ENCODE results near the gene HNRNPL.
"Not testable (repeated sequence)": the region's sequence is repeated elsewhere in the genome, so short reads cannot be mapped to it uniquely, and the experiment has no call there.

HNRNPL gene

DNA sequence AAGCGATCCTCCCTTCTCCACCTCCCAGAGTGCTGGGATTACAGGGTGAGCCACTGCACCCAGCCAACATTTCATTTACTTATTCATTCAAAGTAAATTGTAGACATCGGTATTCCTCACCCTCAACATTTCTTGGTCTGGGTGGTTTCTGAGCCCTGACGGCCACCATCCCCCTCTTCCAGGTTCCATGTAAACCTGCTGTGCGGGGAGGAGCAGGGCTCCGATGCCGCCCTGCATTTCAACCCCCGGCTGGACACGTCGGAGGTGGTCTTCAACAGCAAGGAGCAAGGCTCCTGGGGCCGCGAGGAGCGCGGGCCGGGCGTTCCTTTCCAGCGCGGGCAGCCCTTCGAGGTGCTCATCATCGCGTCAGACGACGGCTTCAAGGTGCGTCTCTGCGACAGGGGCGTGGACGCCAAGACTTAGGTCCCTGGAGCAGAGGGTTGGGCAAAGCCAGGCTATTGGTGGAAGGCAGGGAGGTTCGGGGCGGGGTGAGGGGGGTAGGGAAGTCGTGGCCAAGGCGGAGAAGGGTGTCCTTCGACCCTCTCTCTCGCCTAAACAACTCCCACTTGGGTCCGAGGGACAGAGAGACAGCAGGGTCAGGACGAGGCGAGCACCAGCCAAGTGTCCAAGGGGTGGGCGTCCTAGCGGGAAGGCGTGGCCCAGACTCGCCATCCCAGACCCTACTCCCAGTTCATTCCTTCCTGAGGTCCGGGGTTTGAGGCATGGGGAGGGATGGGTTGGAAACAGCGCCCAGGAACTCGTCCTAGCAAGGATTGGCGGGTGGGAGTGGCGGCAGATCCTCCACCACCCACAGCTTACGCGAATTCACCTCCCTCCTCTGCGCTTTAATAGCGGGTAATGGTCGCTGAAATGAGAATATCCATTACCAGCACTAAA is 59.0 kb downstream of the HNRNPL start:
- H3K27me3 ChIP-seq (ENCODE audit: control insufficient read depth, insufficient read depth, low read length); H3K9me3 ChIP-seq (ENCODE audit: control insufficient read depth, low read depth, low read length); H3K4me1 ChIP-seq (ENCODE audit: control insufficient read depth, low read depth, low read length); H3K9ac ChIP-seq (ENCODE audit: low read length); H3K27ac ChIP-seq (ENCODE audit: low read length); H3K4me3 ChIP-seq (ENCODE audit: low read length); H3K36me3 ChIP-seq (ENCODE audit: control insufficient read depth, low read depth, low read length): not testable (repeated sequence)

DNA sequence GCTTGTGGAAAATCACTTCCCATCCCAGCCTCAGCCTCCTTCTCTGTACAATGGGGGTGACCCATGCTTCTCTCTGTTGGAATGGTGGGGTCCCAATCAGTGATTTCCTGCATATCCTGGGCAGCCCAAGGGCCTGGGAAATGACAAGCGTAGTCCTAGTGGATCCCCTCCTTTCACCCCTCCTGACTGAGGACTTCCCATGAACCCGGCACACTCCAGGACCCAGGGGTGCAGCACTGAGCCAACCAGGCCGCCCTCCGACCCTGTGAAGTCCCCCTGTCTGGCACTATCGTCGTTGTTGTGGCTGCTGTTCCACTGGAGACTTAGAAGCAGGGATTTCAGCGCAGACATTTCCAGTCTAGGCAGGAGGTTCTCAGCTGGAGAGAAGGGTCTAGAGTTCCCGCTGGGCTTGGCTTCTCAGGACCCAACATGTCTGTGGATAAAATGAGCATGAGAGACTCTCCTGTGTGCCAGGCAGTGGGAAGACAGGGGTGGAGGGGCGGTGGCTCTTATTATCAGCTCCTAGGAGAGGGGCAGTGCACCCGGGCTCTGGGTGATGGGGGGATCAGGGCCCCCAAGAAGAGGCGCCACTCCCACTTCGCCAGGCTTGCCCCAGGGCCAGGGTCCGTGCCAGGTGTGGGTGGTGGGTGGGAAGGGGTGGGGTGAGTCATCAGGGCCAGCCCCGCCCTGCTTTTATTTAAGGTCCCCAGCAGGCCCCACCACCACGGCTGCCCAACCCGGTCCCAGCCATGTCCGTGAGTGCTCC is 61.1 kb downstream of the HNRNPL start, which contains the start of gene LGALS7B:
Gene LGALS7B, plus strand, starts transcription at position 723 of the 766 bp plus-strand sequence. Its CDS starts 27 bp downstream, at position 750.
- H3K27me3 ChIP-seq (ENCODE audit: control insufficient read depth, insufficient read depth, low read length), result no peaks in the 10 kb centered on the region
- H3K4me3 ChIP-seq (ENCODE audit: low read length), result no peak within 1 kb of the TSS
- no peaks in the 10 kb centered on the region for H3K4me1 ChIP-seq (ENCODE audit: control insufficient read depth, low read depth, low read length)
- H3K36me3 ChIP-seq (ENCODE audit: control insufficient read depth, low read depth, low read length), result no peaks in the 10 kb centered on the region
- H3K9ac ChIP-seq (ENCODE audit: low read length), result no peak within 1 kb of the TSS
- H3K27ac ChIP-seq (ENCODE audit: low read length), result no peak within 1 kb of the TSS
- H3K9me3 ChIP-seq (ENCODE audit: control insufficient read depth, low read depth, low read length), result no peaks in the 10 kb centered on the region

DNA sequence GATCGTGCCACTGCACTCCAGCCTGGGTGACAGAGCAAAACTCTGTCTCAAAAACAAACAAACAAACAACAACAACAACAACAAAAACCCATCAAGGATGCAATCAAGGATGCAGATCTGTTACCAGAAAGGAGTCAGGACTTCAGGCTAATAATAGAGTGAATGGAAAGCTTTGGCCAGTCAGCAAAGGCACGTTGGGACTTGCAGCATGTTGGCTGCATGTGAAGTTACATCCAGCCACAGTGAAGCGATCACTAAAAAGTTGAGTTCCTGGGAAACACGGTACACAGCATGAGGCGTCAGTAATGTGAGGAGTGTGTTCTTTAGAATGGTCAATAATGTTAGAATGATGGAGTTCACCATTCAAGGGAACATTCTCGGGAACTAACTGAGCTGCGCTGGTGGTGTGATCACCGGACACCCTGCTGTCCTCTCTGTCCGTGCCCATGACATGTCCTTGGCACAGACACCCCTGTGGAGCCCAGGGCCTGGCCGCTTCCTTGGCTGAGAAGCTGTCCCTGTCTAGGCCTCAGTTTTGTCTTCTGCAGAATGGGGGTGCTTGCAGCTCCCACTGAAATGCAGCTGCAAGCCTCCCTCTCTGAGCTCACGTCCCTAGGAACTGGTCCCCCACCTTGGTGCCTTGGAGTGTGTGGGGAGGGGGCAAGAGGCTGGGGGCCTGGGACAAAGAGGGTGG is 63.1 kb downstream of the HNRNPL start:
- H3K4me3 ChIP-seq (ENCODE audit: low read length), result no peak overlapping the region
- no peaks in the 10 kb centered on the region for H3K9me3 ChIP-seq (ENCODE audit: control insufficient read depth, low read depth, low read length)

More for the DNA sequence above, 63.1 kb downstream of the HNRNPL start:
- no peaks in the 10 kb centered on the region for H3K27me3 ChIP-seq (ENCODE audit: control insufficient read depth, insufficient read depth, low read length)
- H3K4me1 ChIP-seq (ENCODE audit: control insufficient read depth, low read depth, low read length), result no peaks in the 10 kb centered on the region
- H3K27ac ChIP-seq (ENCODE audit: low read length), result no peak overlapping the region
- H3K36me3 ChIP-seq (ENCODE audit: control insufficient read depth, low read depth, low read length), result no peaks in the 10 kb centered on the region
- H3K9ac ChIP-seq (ENCODE audit: low read length), result no peak overlapping the region
